Adrenal gland (tissue), 5 donors: ENCODE data around the gene SPOCK1.

Source experiments
- POLR2A ChIP-seq, 2 donors: fragments of 450-650 bp; IDR thresholded peaks; one replicate each; pipeline ENCODE4 v1.6.1; 2017; ENCODE audit warnings: antibody characterized with exemption in 2 of 2, mild to moderate bottlenecking in 2 of 2, moderate library complexity in 1 of 2
- TF ChIP-seq, protein P1 (sequence below), 6 experiments: fragments of 450-650 bp in 4 of 6; fragments of 200-600 bp in 2 of 6; sonication (generic) in 1 of 6; IDR thresholded peaks; 1 replicate in 5 of 6; 2 replicates in 1 of 6; pipeline versions ENCODE4 v1.5.1 to v1.8.0; 2016 to 2021; ENCODE audit warnings: antibody characterized with exemption in 6 of 6, mild to moderate bottlenecking in 2 of 6, moderate library complexity in 1 of 6
- donor health status: DM: no; HTN: no; CAD: no.

DNA sequence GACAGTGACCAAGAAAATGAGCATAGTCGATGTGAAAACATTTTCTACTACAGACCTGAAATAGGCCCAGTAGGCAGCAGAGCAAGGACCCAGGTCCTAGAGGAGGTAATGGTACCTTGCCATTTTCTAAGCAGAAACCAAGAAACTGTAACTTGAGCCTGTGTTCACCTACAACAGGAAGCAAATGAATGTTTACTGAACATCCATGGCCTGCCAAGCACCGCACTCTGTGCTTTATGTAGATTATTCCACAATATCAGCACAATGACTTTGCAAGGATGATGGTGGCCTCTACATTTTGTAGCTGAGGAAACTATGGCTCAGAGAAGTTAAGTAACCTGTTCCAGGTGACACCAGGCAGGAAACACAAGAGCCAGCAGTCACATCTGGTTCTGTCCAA is 215.3 kb downstream of the SPOCK1 start:
- TF ChIP-seq, protein P1, sequence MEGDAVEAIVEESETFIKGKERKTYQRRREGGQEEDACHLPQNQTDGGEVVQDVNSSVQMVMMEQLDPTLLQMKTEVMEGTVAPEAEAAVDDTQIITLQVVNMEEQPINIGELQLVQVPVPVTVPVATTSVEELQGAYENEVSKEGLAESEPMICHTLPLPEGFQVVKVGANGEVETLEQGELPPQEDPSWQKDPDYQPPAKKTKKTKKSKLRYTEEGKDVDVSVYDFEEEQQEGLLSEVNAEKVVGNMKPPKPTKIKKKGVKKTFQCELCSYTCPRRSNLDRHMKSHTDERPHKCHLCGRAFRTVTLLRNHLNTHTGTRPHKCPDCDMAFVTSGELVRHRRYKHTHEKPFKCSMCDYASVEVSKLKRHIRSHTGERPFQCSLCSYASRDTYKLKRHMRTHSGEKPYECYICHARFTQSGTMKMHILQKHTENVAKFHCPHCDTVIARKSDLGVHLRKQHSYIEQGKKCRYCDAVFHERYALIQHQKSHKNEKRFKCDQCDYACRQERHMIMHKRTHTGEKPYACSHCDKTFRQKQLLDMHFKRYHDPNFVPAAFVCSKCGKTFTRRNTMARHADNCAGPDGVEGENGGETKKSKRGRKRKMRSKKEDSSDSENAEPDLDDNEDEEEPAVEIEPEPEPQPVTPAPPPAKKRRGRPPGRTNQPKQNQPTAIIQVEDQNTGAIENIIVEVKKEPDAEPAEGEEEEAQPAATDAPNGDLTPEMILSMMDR (IDR thresholded peaks at IDR 0.05): no peak
- no peak for TF ChIP-seq POLR2A (IDR thresholded peaks at IDR 0.05)
